H1 (cell line): ENCODE measurements around the gene CNNM4.

Experiments
- BRCA1 ChIP-seq: IDR thresholded peaks from 2 replicates; pipeline ENCODE4 v1.6.1; 2012; ENCODE audit warnings: low read depth, low read length, improper control_type of control experiment
- EP300 ChIP-seq, 2 experiments: IDR thresholded peaks; 1 replicate in 1 of 2; 2 replicates in 1 of 2; pipeline ENCODE4 v1.6.1; 2011 to 2012; ENCODE audit warnings: low read depth in 2 of 2, low read length in 2 of 2, mild to moderate bottlenecking in 2 of 2, borderline replicate concordance in 1 of 2, inconsistent platforms in 1 of 2, moderate library complexity in 1 of 2
- PHF8 ChIP-seq: fragments of 200-600 bp; sonication (generic); conservative IDR thresholded peaks from 2 replicates; pipeline ENCODE4 v1.7.1; 2012; ENCODE audit warnings: low read depth, mild to moderate bottlenecking, inconsistent platforms, low read length, moderate library complexity
- SP1 ChIP-seq: IDR thresholded peaks from 2 replicates; pipeline ENCODE4 v1.6.1; 2011; ENCODE audit warnings: low read depth, low read length
- TCF12 ChIP-seq: IDR thresholded peaks from 2 replicates; pipeline ENCODE4 v1.6.1; 2011; ENCODE audit warnings: low read depth, mild to moderate bottlenecking, low read length
- TF ChIP-seq, protein P1 (sequence below), 3 experiments: IDR thresholded peaks; 1 replicate in 2 of 3; 2 replicates in 1 of 3; pipeline versions ENCODE4 v1.5.1 to v1.6.1; 2011; ENCODE audit warnings: low read length in 3 of 3, mild to moderate bottlenecking in 3 of 3, inconsistent platforms in 2 of 3, low read depth in 1 of 3, moderate library complexity in 1 of 3; ENCODE audit not compliant: insufficient read depth in 1 of 3; ENCODE audit errors: control extremely low read depth in 1 of 3

DNA sequence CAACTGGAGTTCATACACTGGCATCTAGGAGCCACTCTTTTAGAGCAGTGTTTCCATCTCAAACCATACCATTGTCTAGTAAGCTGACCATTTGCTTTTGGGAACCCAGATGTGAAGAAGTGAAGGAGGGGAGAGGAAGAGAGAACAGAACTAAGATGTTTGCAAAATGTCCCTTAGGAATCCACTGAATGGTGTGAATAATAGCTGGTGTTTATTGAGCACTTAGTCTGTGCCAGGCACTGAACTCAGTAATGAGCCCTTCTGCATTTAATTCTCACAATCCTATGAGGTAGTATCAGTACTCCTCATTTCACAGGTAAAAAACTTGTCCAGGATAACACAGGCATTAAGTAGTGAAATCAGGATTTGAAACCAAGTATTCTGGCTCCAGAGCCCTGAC lies 44.3 kb upstream of the CNNM4 start:
- no peak for TF ChIP-seq TCF12
- TF ChIP-seq SP1 = no peak
- TF ChIP-seq, protein P1, sequence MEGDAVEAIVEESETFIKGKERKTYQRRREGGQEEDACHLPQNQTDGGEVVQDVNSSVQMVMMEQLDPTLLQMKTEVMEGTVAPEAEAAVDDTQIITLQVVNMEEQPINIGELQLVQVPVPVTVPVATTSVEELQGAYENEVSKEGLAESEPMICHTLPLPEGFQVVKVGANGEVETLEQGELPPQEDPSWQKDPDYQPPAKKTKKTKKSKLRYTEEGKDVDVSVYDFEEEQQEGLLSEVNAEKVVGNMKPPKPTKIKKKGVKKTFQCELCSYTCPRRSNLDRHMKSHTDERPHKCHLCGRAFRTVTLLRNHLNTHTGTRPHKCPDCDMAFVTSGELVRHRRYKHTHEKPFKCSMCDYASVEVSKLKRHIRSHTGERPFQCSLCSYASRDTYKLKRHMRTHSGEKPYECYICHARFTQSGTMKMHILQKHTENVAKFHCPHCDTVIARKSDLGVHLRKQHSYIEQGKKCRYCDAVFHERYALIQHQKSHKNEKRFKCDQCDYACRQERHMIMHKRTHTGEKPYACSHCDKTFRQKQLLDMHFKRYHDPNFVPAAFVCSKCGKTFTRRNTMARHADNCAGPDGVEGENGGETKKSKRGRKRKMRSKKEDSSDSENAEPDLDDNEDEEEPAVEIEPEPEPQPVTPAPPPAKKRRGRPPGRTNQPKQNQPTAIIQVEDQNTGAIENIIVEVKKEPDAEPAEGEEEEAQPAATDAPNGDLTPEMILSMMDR (IDR thresholded peaks at IDR 0.05; ENCODE audit: control extremely low read depth in 1 of 3, insufficient read depth in 1 of 3, low read depth in 1 of 3, low read length in 3 of 3) = no peak
- no peak for TF ChIP-seq BRCA1
- no peak for TF ChIP-seq PHF8
- TF ChIP-seq EP300 (IDR thresholded peaks at IDR 0.05; ENCODE audit: borderline replicate concordance in 1 of 2, low read depth in 2 of 2, low read length in 2 of 2) = no peak
